H1 (cell line): ENCODE measurements around the gene TEAD3. TPM values are rescaled to one million over a fixed set of nuclear protein-coding genes. Genes with fewer than 3 reads are reported as not detected.

Experiments used
- CTCF ChIA-PET: fragments of 300-600 bp; sonication (Branson Sonifier 250); formaldehyde crosslinking; loops from one replicate; lab custom pipeline; 2021; ENCODE audit not compliant: partially characterized antibody; lab: Charles Lee
- POLR2A ChIA-PET: fragments of 300-600 bp; sonication (Branson Sonifier 250); formaldehyde crosslinking; loops from one replicate; lab custom pipeline; 2021; ENCODE audit warnings: inconsistent platforms; ENCODE audit not compliant: partially characterized antibody; lab: Charles Lee
- DNase-seq, 2 experiments: peaks; one replicate each; pipeline versions ENCODE4 v3.0.0 to v3.0.0-alpha.2; 2010 to 2022; ENCODE audit warnings: low spot score in 2 of 2, low read depth in 1 of 2, mixed read lengths in 1 of 2
- FAIRE-seq: peaks from 2 replicates; lab custom pipeline; 2011; peaks lifted over from hg19 to GRCh38; lab: Jason Lieb, UNC
- H2AFZ ChIP-seq: 2 replicates; pipeline ENCODE4 v1.8.1; 2012; ENCODE audit warnings: low read length, inconsistent platforms
- H2AK5ac ChIP-seq: 2 replicates; pipeline ENCODE4 v1.6.1; 2013; ENCODE audit warnings: low read depth, low read length
- H2BK120ac ChIP-seq: replicated peaks from 2 replicates; pipeline ENCODE3; 2013; ENCODE audit warnings: low read depth, low read length, inconsistent platforms
- H2BK12ac ChIP-seq: 2 replicates; pipeline ENCODE4 v1.6.1; 2013; ENCODE audit warnings: low read depth, low read length
- H2BK15ac ChIP-seq: 2 replicates; pipeline ENCODE4 v1.6.1; 2013; ENCODE audit warnings: low read length
- H2BK20ac ChIP-seq: 2 replicates; pipeline ENCODE4 v1.6.1; 2013; ENCODE audit warnings: low read length
- H2BK5ac ChIP-seq: 2 replicates; pipeline ENCODE4 v1.6.1; 2013; ENCODE audit warnings: low read depth, low read length
- H3K14ac ChIP-seq: 2 replicates; pipeline ENCODE4 v1.6.1; 2013; ENCODE audit warnings: inconsistent platforms; ENCODE audit not compliant: insufficient read length
- H3K18ac ChIP-seq: 2 replicates; pipeline ENCODE4 v1.6.1; 2013; ENCODE audit warnings: low read length; ENCODE audit errors: extremely low read depth
- H3K23ac ChIP-seq: 2 replicates; pipeline ENCODE4 v1.6.1; 2013; ENCODE audit warnings: inconsistent platforms; ENCODE audit not compliant: insufficient read length
- H3K23me2 ChIP-seq: 2 replicates; pipeline ENCODE4 v1.6.1; 2013; ENCODE audit warnings: low read depth, low read length
- H3K27ac ChIP-seq: 2 replicates; pipeline ENCODE4 v1.6.1; 2011; ENCODE audit warnings: low read depth, low read length, inconsistent platforms
- H3K27me3 ChIP-seq, 4 experiments: replicated peaks in 1 of 4; 1 replicate in 1 of 4; 2 replicates in 3 of 4; pipeline versions ENCODE4 v1.6.1 to v1.8.1; 2011 to 2013; ENCODE audit warnings: low read length in 3 of 4, mild to moderate bottlenecking in 3 of 4, inconsistent platforms in 2 of 4, mixed read lengths in 2 of 4, moderate library complexity in 1 of 4; ENCODE audit not compliant: control insufficient read depth in 3 of 4, insufficient read depth in 3 of 4; ENCODE audit errors: extremely low read depth in 1 of 4
- H3K36me3 ChIP-seq, 4 experiments: 2 replicates each; pipeline versions ENCODE4 v1.6.1 to v1.8.1; 2011 to 2013; ENCODE audit warnings: mild to moderate bottlenecking in 4 of 4, low read length in 3 of 4, moderate library complexity in 2 of 4, control low read depth in 1 of 4, inconsistent platforms in 1 of 4; ENCODE audit not compliant: insufficient read depth in 4 of 4, control insufficient read depth in 2 of 4
- H3K4ac ChIP-seq: replicated peaks from 2 replicates; pipeline ENCODE3; 2013; ENCODE audit warnings: low read length, low read depth, mixed read lengths, inconsistent platforms; ENCODE audit not compliant: insufficient read length
- H3K4me1 ChIP-seq, 4 experiments: replicated peaks in 1 of 4; 1 replicate in 1 of 4; 2 replicates in 3 of 4; pipeline versions ENCODE4 v1.6.1 to v1.8.1; 2011 to 2013; ENCODE audit warnings: low read length in 3 of 4, inconsistent platforms in 2 of 4, mixed read lengths in 1 of 4; ENCODE audit not compliant: insufficient read depth in 4 of 4, control insufficient read depth in 3 of 4
- H3K4me2 ChIP-seq, 2 experiments: 2 replicates each; pipeline versions ENCODE4 v1.6.1 to v1.8.1; 2011 to 2013; ENCODE audit warnings: low read depth in 2 of 2, low read length in 2 of 2, control low read depth in 1 of 2, inconsistent platforms in 1 of 2, mild to moderate bottlenecking in 1 of 2; ENCODE audit not compliant: insufficient read depth in 1 of 2
- H3K4me3 ChIP-seq, 4 experiments: fragments of 200-600, 300-600 bp in 1 of 4; sonication (generic), shearing (Covaris generic), sonication (Bioruptor Twin) in 1 of 4; 2 replicates each; pipeline versions ENCODE4 v1.5.1 to v1.8.1; 2011 to 2016; ENCODE audit warnings: low read length in 4 of 4, low read depth in 3 of 4, control low read depth in 2 of 4, inconsistent platforms in 2 of 4, mild to moderate bottlenecking in 2 of 4, mixed read lengths in 1 of 4, moderate library complexity in 1 of 4; ENCODE audit not compliant: insufficient read depth in 2 of 4; ENCODE audit errors: extremely low read depth in 1 of 4
- H3K56ac ChIP-seq: replicated peaks from 2 replicates; pipeline ENCODE3; 2013; ENCODE audit warnings: low read depth, mild to moderate bottlenecking, mixed read lengths, low read length, inconsistent platforms; ENCODE audit not compliant: insufficient read length
- H3K79me1 ChIP-seq: 2 replicates; pipeline ENCODE4 v1.6.1; 2013; ENCODE audit warnings: low read depth, low read length, control low read depth
- H3K79me2 ChIP-seq, 2 experiments: 2 replicates each; pipeline versions ENCODE4 v1.6.1 to v1.8.1; 2012 to 2013; ENCODE audit warnings: low read length in 2 of 2, mild to moderate bottlenecking in 2 of 2, inconsistent platforms in 1 of 2; ENCODE audit not compliant: insufficient read depth in 2 of 2, control insufficient read depth in 1 of 2
- H3K9ac ChIP-seq, 4 experiments: replicated peaks in 1 of 4; 1 replicate in 1 of 4; 2 replicates in 3 of 4; pipeline versions ENCODE4 v1.6.1 to v1.8.1; 2011 to 2013; ENCODE audit warnings: low read depth in 3 of 4, low read length in 3 of 4, control low read depth in 2 of 4, mild to moderate bottlenecking in 2 of 4, moderate library complexity in 2 of 4, inconsistent platforms in 1 of 4; ENCODE audit errors: extremely low read depth in 1 of 4
- H3K9me3 ChIP-seq, 2 experiments: 2 replicates each; pipeline versions ENCODE4 v1.6.1 to v1.8.1; 2012 to 2013; ENCODE audit warnings: mild to moderate bottlenecking in 2 of 2, moderate library complexity in 2 of 2, control low read depth in 1 of 2, inconsistent platforms in 1 of 2, low read depth in 1 of 2, low read length in 1 of 2, mixed read lengths in 1 of 2; ENCODE audit not compliant: insufficient read depth in 2 of 2
- H4K20me1 ChIP-seq, 2 experiments: replicated peaks in 1 of 2; 2 replicates each; pipeline versions ENCODE3 to v1.8.1; 2011 to 2013; ENCODE audit warnings: inconsistent platforms in 2 of 2, low read length in 2 of 2, mild to moderate bottlenecking in 1 of 2; ENCODE audit not compliant: insufficient read depth in 2 of 2, control insufficient read depth in 1 of 2
- H4K5ac ChIP-seq: 2 replicates; pipeline ENCODE4 v1.6.1; 2013; ENCODE audit warnings: low read length, low read depth, mixed read lengths, inconsistent platforms; ENCODE audit not compliant: insufficient read length
- H4K8ac ChIP-seq: 2 replicates; pipeline ENCODE4 v1.8.0; 2013; ENCODE audit warnings: mild to moderate bottlenecking, moderate library complexity, low read length, inconsistent platforms; ENCODE audit not compliant: insufficient read depth; ENCODE audit errors: extremely low read depth
- H4K91ac ChIP-seq: replicated peaks from 2 replicates; pipeline ENCODE3; 2013; ENCODE audit warnings: low read length, mixed read lengths, inconsistent platforms; ENCODE audit not compliant: insufficient read length
- BCL11A ChIP-seq, 2 experiments: IDR thresholded peaks; one replicate each; pipeline ENCODE4 v1.6.1; 2011; ENCODE audit warnings: low read depth in 2 of 2, low read length in 2 of 2, mild to moderate bottlenecking in 2 of 2
- JUND ChIP-seq: IDR thresholded peaks from 2 replicates; pipeline ENCODE4 v1.6.1; 2011; ENCODE audit warnings: mild to moderate bottlenecking, improper control_type of control experiment, low read length
- KDM1A ChIP-seq: fragments of 200-600, 300-600 bp; sonication (generic); IDR thresholded peaks from 2 replicates; pipeline ENCODE4 v1.7.1; 2016; ENCODE audit warnings: mild to moderate bottlenecking, low read length, borderline replicate concordance
- KDM5A ChIP-seq: fragments of 200-600 bp; IDR thresholded peaks from 2 replicates; pipeline ENCODE4 v1.7.1; 2012; ENCODE audit warnings: mild to moderate bottlenecking, low read length, inconsistent platforms, mixed read lengths
- POU5F1 ChIP-seq: IDR thresholded peaks from 2 replicates; pipeline ENCODE4 v1.6.1; 2011; ENCODE audit warnings: low read depth, mild to moderate bottlenecking, low read length, moderate library complexity
- RFX5 ChIP-seq: IDR thresholded peaks from 2 replicates; pipeline ENCODE4 v1.6.1; 2011; ENCODE audit warnings: low read depth, low read length, improper control_type of control experiment, borderline replicate concordance
- SIRT6 ChIP-seq: IDR thresholded peaks from one replicate; pipeline ENCODE4 v1.7.1; 2012; ENCODE audit warnings: low read length, inconsistent platforms
- SIX5 ChIP-seq: IDR thresholded peaks from 2 replicates; pipeline ENCODE4 v1.6.1; 2011; ENCODE audit warnings: mild to moderate bottlenecking, low read depth, low read length
- SUZ12 ChIP-seq: fragments of 200-600 bp; sonication (generic); IDR thresholded peaks from 2 replicates; pipeline ENCODE4 v1.6.1; 2012; ENCODE audit warnings: mild to moderate bottlenecking, inconsistent platforms, low read length, moderate library complexity, mixed read lengths
- TAF7 ChIP-seq: optimal IDR thresholded peaks from 2 replicates; pipeline ENCODE3; 2011; ENCODE audit warnings: low read depth, mild to moderate bottlenecking, inconsistent platforms, low read length, moderate library complexity, borderline replicate concordance
- WGBS, 2 experiments: shearing (Covaris generic) in 1 of 2; methylation state at CpG; one replicate each; pipeline versions ENCODE4 v1.1.6 to v1.1.7; 2013 to 2015; ENCODE audit warnings: low lambda C conversion rate in 2 of 2, mixed read lengths in 2 of 2, inconsistent platforms in 1 of 2, low coverage in 1 of 2, missing lambda C conversion rate in 1 of 2; ENCODE audit not compliant: insufficient replicate concordance in 2 of 2, insufficient coverage in 1 of 2, insufficient read length in 1 of 2; ENCODE audit errors: extremely low coverage in 1 of 2, missing lambda C conversion rate in 1 of 2; 5-methylcytosine and 5-hydroxymethylcytosine counted together
- polyA plus RNA-seq, 7 experiments: library from polyadenylated mRNA; depleted of rRNA in 3 of 7; stranded (reverse) in 5 of 7; unstranded in 2 of 7; fragments of >200 nt in 5 of 7; fragments of 200-250 nt in 2 of 7; gene quantifications; 1 replicate in 5 of 7; 2 replicates in 1 of 7; 4 replicates in 1 of 7; pipeline versions ENCODE4 v1.2.1 to v1.2.3, GENCODE V29; 2011 to 2013; ENCODE audit warnings: missing spikeins in 2 of 7, mixed read lengths in 2 of 7
- total RNA-seq: library from RNA; stranded (reverse); fragmentation: NEBNext Ultra II Directional; extraction: Animal tissue kit (Norgen Biotek cat#: 25700); gene quantifications from 2 replicates; pipeline ENCODE4 v1.2.1, GENCODE V29; 2021

TEAD3 gene
- total and polyA plus RNA-seq, 2 of the 8 experiments (the other 6 are each of a cell fraction or from before 2014, with no cell fraction given): 20.1 to 28.7 TPM

DNA sequence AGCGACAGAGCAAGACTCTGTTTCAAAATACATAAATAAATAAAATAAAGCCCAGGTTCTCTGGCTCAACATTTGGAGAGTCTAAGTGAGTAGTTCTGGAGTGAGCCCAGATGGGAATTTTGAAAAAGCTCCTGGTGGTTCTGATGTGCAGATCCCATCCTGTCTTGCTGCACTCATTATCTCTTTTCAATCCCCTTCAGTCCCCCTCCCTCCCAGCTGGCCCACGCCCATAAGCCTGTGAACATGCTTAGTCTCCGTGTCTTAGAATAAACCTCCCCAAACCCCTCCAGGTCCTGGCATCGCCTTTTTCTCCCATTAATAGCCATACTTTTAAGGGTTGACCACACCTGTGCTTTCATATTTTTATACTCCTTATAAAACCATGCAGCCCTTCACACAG is 35.2 kb upstream of the TEAD3 start:
- Histone ChIP-seq H4K20me1 (no peaks in the 10 kb centered on the region), H2AFZ (no peak overlapping the region), H3K18ac (no peak overlapping the region), H3K27ac (no peak overlapping the region), H2AK5ac (no peak overlapping the region), H2BK20ac (no peak overlapping the region), H3K4me1 (peaks cover 2 to 9% (median 6%) of the 10 kb centered on the region in 4 experiments; a peak in 5 of 7 replicates), H4K5ac (no peak overlapping the region), H2BK12ac (no peak overlapping the region), H3K56ac (no peak overlapping the region), H3K4me2 (no peak overlapping the region), H3K23ac (no peak overlapping the region), H3K14ac (no peak overlapping the region), H3K36me3 (no peaks in the 10 kb centered on the region), H2BK5ac (no peak overlapping the region), H4K8ac (no peak overlapping the region), H3K9ac (no peak overlapping the region), H3K27me3 (no peaks in the 10 kb centered on the region), H2BK15ac (no peak overlapping the region), H3K23me2 (no peaks in the 10 kb centered on the region), H3K9me3 (no peaks in the 10 kb centered on the region), H4K91ac (no peak overlapping the region), H3K79me1 (no peaks in the 10 kb centered on the region), H3K4me3 (no peak overlapping the region), H3K4ac (no peak overlapping the region), H3K79me2 (no peaks in the 10 kb centered on the region), H2BK120ac (no peak overlapping the region)
- DNase-seq (no peak), FAIRE-seq (no peak)
- TF ChIP-seq POU5F1 (no peak), SIX5 (no peak), RFX5 (no peak), JUND (no peak), SUZ12 (no peak), KDM5A (no peak), BCL11A (IDR thresholded peaks at IDR 0.05; ENCODE audit: low read depth in 2 of 2, low read length in 2 of 2) (no peak), TAF7 (no peak), KDM1A (no peak), SIRT6 (no peak)
- WGBS, 2 experiments: 88% methylated on average over 4 of the region's 4 CpGs; no CpG with 5 or more reads in 1 of the 2 experiments
- CTCF ChIA-PET: interaction anchor here (0.9 to 32.2 kb wide), 4 partner anchors 10 to 226 kb away, joined by 3 to 521 read pairs (median 18); no protein-coding TSS in a partner anchor
- POLR2A ChIA-PET: interaction anchor here (0.6 to 0.9 kb wide), 3 partner anchors 11 to 37 kb away, joined by 3 to 4 read pairs (median 3); no protein-coding TSS in a partner anchor
